WTC11 (cell line): ENCODE results near the gene PTPN21. TPM values are rescaled to one million over a fixed set of nuclear protein-coding genes. Genes with fewer than 3 reads are reported as not detected.

Experiments used
- ATAC-seq: fragments of 200-7000 bp; cut with Tn5 transposase; 2 replicates; pipeline ENCODE4 v1.10.0; 2021; ENCODE audit warnings: mild to moderate bottlenecking, moderate library complexity
- CTCF ChIA-PET: fragments of 300-600 bp; sonication (Branson Sonifier 250); formaldehyde crosslinking; loops from one replicate; lab custom pipeline; 2021; ENCODE audit warnings: antibody characterized with exemption; lab: Charles Lee
- POLR2A ChIA-PET: fragments of 350-600 bp; sonication (Branson Sonifier 250); formaldehyde crosslinking; loops from one replicate; lab custom pipeline; 2021; ENCODE audit warnings: antibody characterized with exemption; lab: Charles Lee
- DNase-seq: peaks from one replicate; pipeline ENCODE4 v3.0.0; 2021; ENCODE audit warnings: low spot score
- H3K27ac Mint-ChIP-seq: 2 replicates; pipeline ENCODE4 v1.8.0; 2021; ENCODE audit warnings: mixed read lengths
- H3K27me3 Mint-ChIP-seq: 2 replicates; pipeline ENCODE4 v1.8.0; 2021; ENCODE audit warnings: low read depth, mild to moderate bottlenecking, moderate library complexity, mixed read lengths
- H3K36me3 Mint-ChIP-seq: 2 replicates; pipeline ENCODE4 v1.8.0; 2021; ENCODE audit warnings: mixed read lengths
- H3K4me1 Mint-ChIP-seq: 2 replicates; pipeline ENCODE4 v1.8.0; 2022; ENCODE audit warnings: mixed read lengths
- H3K4me3 Mint-ChIP-seq: 2 replicates; pipeline ENCODE4 v1.8.0; 2021; ENCODE audit warnings: mild to moderate bottlenecking, moderate library complexity, mixed read lengths
- H3K9me3 Mint-ChIP-seq: 2 replicates; pipeline ENCODE4 v1.8.0; 2021; ENCODE audit warnings: mixed read lengths
- AFF4 ChIP-seq: sonication (generic); formaldehyde crosslinking; IDR thresholded peaks from 2 replicates; pipeline ENCODE4 v1.8.1; 2023; ENCODE audit warnings: mild to moderate bottlenecking, missing genetic modification reagents, borderline replicate concordance
- ATF1 ChIP-seq: sonication (generic); formaldehyde crosslinking; IDR thresholded peaks from 2 replicates; pipeline ENCODE4 v1.8.1; 2023; ENCODE audit warnings: mild to moderate bottlenecking, moderate library complexity, missing genetic modification reagents
- CREB1 ChIP-seq: sonication (generic); formaldehyde crosslinking; IDR thresholded peaks from 2 replicates; pipeline ENCODE4 v1.8.0; 2023; ENCODE audit warnings: mild to moderate bottlenecking, missing genetic modification reagents
- E2F1 ChIP-seq: sonication (generic); formaldehyde crosslinking; IDR thresholded peaks from 2 replicates; pipeline ENCODE4 v1.8.0; 2022; ENCODE audit warnings: mild to moderate bottlenecking, missing genetic modification reagents
- EMX1 ChIP-seq: fragments of 250-450 bp; sonication (Bioruptor Pico); IDR thresholded peaks from 2 replicates; pipeline ENCODE4 v1.8.0; 2021; ENCODE audit warnings: mild to moderate bottlenecking
- FOXK1 ChIP-seq: sonication (generic); formaldehyde crosslinking; IDR thresholded peaks from 2 replicates; pipeline ENCODE4 v1.8.0; 2022; ENCODE audit warnings: mild to moderate bottlenecking, moderate library complexity, missing genetic modification reagents
- GABPB1 ChIP-seq: sonication (generic); formaldehyde crosslinking; IDR thresholded peaks from 2 replicates; pipeline ENCODE4 v1.8.1; 2023; ENCODE audit warnings: mild to moderate bottlenecking, missing genetic modification reagents
- IRF1 ChIP-seq: sonication (generic); formaldehyde crosslinking; IDR thresholded peaks from 2 replicates; pipeline ENCODE4 v1.8.0; 2023; ENCODE audit warnings: missing genetic modification reagents
- IRF2 ChIP-seq: sonication (generic); formaldehyde crosslinking; IDR thresholded peaks from 2 replicates; pipeline ENCODE4 v1.8.0; 2022; ENCODE audit warnings: low read depth, missing genetic modification reagents, borderline replicate concordance
- JUN ChIP-seq: sonication (generic); formaldehyde crosslinking; IDR thresholded peaks from 2 replicates; pipeline ENCODE4 v1.8.0; 2023; ENCODE audit warnings: mild to moderate bottlenecking, missing genetic modification reagents
- KAT7 ChIP-seq: sonication (generic); formaldehyde crosslinking; IDR thresholded peaks from 2 replicates; pipeline ENCODE4 v1.8.1; 2023; ENCODE audit warnings: missing genetic modification reagents, mild to moderate bottlenecking, borderline replicate concordance
- MAX ChIP-seq: sonication (generic); formaldehyde crosslinking; IDR thresholded peaks from 2 replicates; pipeline ENCODE4 v1.8.0; 2022; ENCODE audit warnings: mild to moderate bottlenecking, missing genetic modification reagents
- NR1H2 ChIP-seq: sonication (generic); formaldehyde crosslinking; IDR thresholded peaks from 2 replicates; pipeline ENCODE4 v1.9.0; 2021; ENCODE audit warnings: mild to moderate bottlenecking, moderate library complexity, missing genetic modification reagents
- NR3C1 ChIP-seq: sonication (generic); formaldehyde crosslinking; conservative IDR thresholded peaks from 2 replicates; pipeline ENCODE4 v1.8.1; 2023; ENCODE audit warnings: low read depth, mild to moderate bottlenecking, missing genetic modification reagents
- OVOL2 ChIP-seq: fragments of 250-450 bp; sonication (Bioruptor Pico); IDR thresholded peaks from 2 replicates; pipeline ENCODE4 v1.9.0; 2021; ENCODE audit warnings: mild to moderate bottlenecking, borderline replicate concordance
- PRDM15 ChIP-seq: sonication (generic); formaldehyde crosslinking; IDR thresholded peaks from 2 replicates; pipeline ENCODE4 v1.8.0; 2022; ENCODE audit warnings: missing genetic modification reagents
- PREB ChIP-seq: sonication (generic); formaldehyde crosslinking; IDR thresholded peaks from 2 replicates; pipeline ENCODE4 v1.8.1; 2022; ENCODE audit warnings: mild to moderate bottlenecking, missing genetic modification reagents, moderate library complexity, borderline replicate concordance
- SMAD3 ChIP-seq: sonication (generic); formaldehyde crosslinking; IDR thresholded peaks from 2 replicates; pipeline ENCODE4 v1.8.0; 2022; ENCODE audit warnings: missing genetic modification reagents, mild to moderate bottlenecking, borderline replicate concordance
- SP1 ChIP-seq: sonication (generic); formaldehyde crosslinking; conservative IDR thresholded peaks from 2 replicates; pipeline ENCODE4 v1.8.1; 2022; ENCODE audit warnings: missing genetic modification reagents
- ZNF232 ChIP-seq: sonication (generic); formaldehyde crosslinking; IDR thresholded peaks from 2 replicates; pipeline ENCODE4 v1.8.0; 2022; ENCODE audit warnings: mild to moderate bottlenecking, missing genetic modification reagents
- ZNF281 ChIP-seq: sonication (generic); formaldehyde crosslinking; IDR thresholded peaks from 2 replicates; pipeline ENCODE4 v1.8.0; 2023; ENCODE audit warnings: mild to moderate bottlenecking, missing genetic modification reagents
- ZNF423 ChIP-seq: fragments of 250-450 bp; sonication (Bioruptor Pico); IDR thresholded peaks from 2 replicates; pipeline ENCODE4 v2.1.2; 2022; ENCODE audit warnings: mild to moderate bottlenecking, moderate library complexity
- total RNA-seq: library from RNA; stranded (reverse); gene quantifications from 3 replicates; pipeline ENCODE4 v1.2.3, GENCODE V29; 2021

PTPN21 gene
- total RNA-seq, 1 experiment from 2014 or later, result 7.5 TPM

- CTCF ChIA-PET, result no interaction called here
- no peak; the same call in 1 of the 2 replicates for ATAC-seq
These were observed 64.6 kb downstream of the PTPN21 start for GRCh38 chr14:88490168-88490567.

GRCh38 chr14:88488897-88489296 is 65.9 kb downstream of the PTPN21 start:
- DNase-seq (no peak), ATAC-seq (no peak)
- CTCF ChIA-PET, result interaction anchor here (1.2 kb wide), 1 partner anchor 300 kb away, joined by 3 read pairs; no protein-coding TSS in a partner anchor
- H3K36me3 Mint-ChIP-seq, result no peaks in the 10 kb centered on the region; the same call in 1 of the 2 replicates
- H3K4me3 Mint-ChIP-seq, result no peak overlapping the region
- H3K4me1 Mint-ChIP-seq, result peaks cover 12% of the 10 kb centered on the region
- no peaks in the 10 kb centered on the region for H3K27me3 Mint-ChIP-seq
- H3K9me3 Mint-ChIP-seq, result no peaks in the 10 kb centered on the region
- no peak overlapping the region for H3K27ac Mint-ChIP-seq
- TF ChIP-seq IRF1 (CRISPR knock-in tag) (no peak), FOXK1 (CRISPR knock-in tag) (no peak), JUN (CRISPR knock-in tag) (no peak), E2F1 (CRISPR knock-in tag) (no peak), ZNF232 (CRISPR knock-in tag) (no peak), EMX1 (CRISPR knock-in tag) (no peak), PREB (CRISPR knock-in tag) (no peak), ZNF423 (no peak), ZNF281 (CRISPR knock-in tag) (no peak), SMAD3 (CRISPR knock-in tag) (no peak), AFF4 (CRISPR knock-in tag) (no peak), SP1 (CRISPR knock-in tag) (no peak), MAX (CRISPR knock-in tag) (no peak), KAT7 (no peak), NR3C1 (CRISPR knock-in tag) (no peak), PRDM15 (CRISPR knock-in tag) (no peak), CREB1 (no peak), GABPB1 (no peak), NR1H2 (no peak)
- POLR2A ChIA-PET, result no interaction called here

More at GRCh38 chr14:88490168-88490567, 64.6 kb downstream of the PTPN21 start:
- H3K4me1 Mint-ChIP-seq, result peaks cover 12% of the 10 kb centered on the region
- no peak for DNase-seq
- POLR2A ChIA-PET, result no interaction called here
- no peak overlapping the region for H3K4me3 Mint-ChIP-seq
- H3K27ac Mint-ChIP-seq, result no peak overlapping the region
- TF ChIP-seq OVOL2 (CRISPR knock-in tag) (no peak), IRF2 (CRISPR knock-in tag) (no peak), ATF1 (no peak)
- TF ChIP-seq, all 79 proteins: peak for 0
- H3K27me3 Mint-ChIP-seq, result no peaks in the 10 kb centered on the region
- no peaks in the 10 kb centered on the region for H3K9me3 Mint-ChIP-seq
- H3K36me3 Mint-ChIP-seq, result no peaks in the 10 kb centered on the region; the same call in 1 of the 2 replicates
